Nephron progenitor cell (in vitro differentiated cells): Measurements from ENCODE around the gene ARF3.

Experiments
- DNase-seq: peaks from one replicate; pipeline ENCODE4 v3.0.0; 2021
- H3K27ac Mint-ChIP-seq: 2 replicates; pipeline ENCODE4 v1.8.0; 2021; ENCODE audit warnings: mild to moderate bottlenecking, moderate library complexity, mixed read lengths
- H3K27me3 Mint-ChIP-seq: 2 replicates; pipeline ENCODE4 v1.8.0; 2021; ENCODE audit warnings: mild to moderate bottlenecking, low read depth, mixed read lengths; ENCODE audit not compliant: poor library complexity
- H3K36me3 Mint-ChIP-seq: 2 replicates; pipeline ENCODE4 v1.8.0; 2021; ENCODE audit warnings: low read depth, mixed read lengths
- H3K4me1 Mint-ChIP-seq: 2 replicates; pipeline ENCODE4 v1.8.0; 2021; ENCODE audit warnings: mixed read lengths
- H3K4me3 Mint-ChIP-seq: 2 replicates; pipeline ENCODE4 v1.8.0; 2021; ENCODE audit warnings: mild to moderate bottlenecking, moderate library complexity, mixed read lengths
- H3K9me3 Mint-ChIP-seq: 2 replicates; pipeline ENCODE4 v1.8.0; 2021; ENCODE audit warnings: mild to moderate bottlenecking, moderate library complexity, mixed read lengths
- CTCF ChIP-seq: fragments of 200-600 bp; sonication (generic); IDR thresholded peaks from 2 replicates; pipeline ENCODE4 v1.5.0; 2021; ENCODE audit warnings: antibody characterized with exemption

Gene ARF3

GRCh38 chr12:48982397-48983080 is 25.3 kb upstream of the ARF3 start:
- H3K4me3 Mint-ChIP-seq, result peak overlapping the region; percentile 76

GRCh38 chr12:48981757-48982157 is 24.5 kb upstream of the ARF3 start:
- Mint-ChIP-seq H3K4me1 (peaks cover 72% of the 10 kb centered on the region), H3K27me3 (peaks cover 98% of the 10 kb centered on the region), H3K36me3 (no peaks in the 10 kb centered on the region), H3K9me3 (peaks cover 7% of the 10 kb centered on the region), H3K27ac (no peak overlapping the region), H3K4me3 (peak overlapping the region; percentile 76)
- no peak for TF ChIP-seq CTCF
- DNase-seq, result no peak

More at GRCh38 chr12:48982397-48983080, 25.3 kb upstream of the ARF3 start:
- TF ChIP-seq CTCF, result no peak
- DNase-seq, result no peak
- Mint-ChIP-seq H3K4me1 (peaks cover 70% of the 10 kb centered on the region), H3K27me3 (peaks cover 98% of the 10 kb centered on the region), H3K9me3 (peaks cover 3% of the 10 kb centered on the region), H3K27ac (no peak overlapping the region), H3K36me3 (no peaks in the 10 kb centered on the region)

- DNase-seq, result no peak
- Mint-ChIP-seq H3K36me3 (no peaks in the 10 kb centered on the region), H3K9me3 (peaks cover 7% of the 10 kb centered on the region), H3K27me3 (peaks cover 100% of the 10 kb centered on the region), H3K4me1 (peaks cover 69% of the 10 kb centered on the region), H3K27ac (no peak overlapping the region), H3K4me3 (peak overlapping the region; percentile 76)
- TF ChIP-seq CTCF, result peak; percentile 11
Observed at GRCh38 chr12:48980953-48981756, 23.9 kb upstream of the ARF3 start.

GRCh38 chr12:48980389-48980952 is 23.2 kb upstream of the ARF3 start:
- Mint-ChIP-seq H3K36me3 (no peaks in the 10 kb centered on the region), H3K27me3 (peaks cover 100% of the 10 kb centered on the region), H3K4me1 (peaks cover 62% of the 10 kb centered on the region), H3K27ac (peak overlapping the region; percentile 69), H3K9me3 (peaks cover 7% of the 10 kb centered on the region), H3K4me3 (peak overlapping the region; percentile 75)
- no peak for DNase-seq
- no peak for TF ChIP-seq CTCF

GRCh38 chr12:48979602-48980388 is 22.5 kb upstream of the ARF3 start:
- Mint-ChIP-seq H3K9me3 (peaks cover 7% of the 10 kb centered on the region), H3K36me3 (no peaks in the 10 kb centered on the region), H3K4me3 (peak overlapping the region; percentile 75), H3K27ac (no peak overlapping the region), H3K27me3 (peaks cover 100% of the 10 kb centered on the region), H3K4me1 (peaks cover 55% of the 10 kb centered on the region)
- no peak for DNase-seq
- TF ChIP-seq CTCF, result no peak
